H1 (cell line): ENCODE data around the gene KLF7. TPM values are rescaled to one million over a fixed set of nuclear protein-coding genes. Genes with fewer than 3 reads are reported as not detected.
A peak's percentile ranks its signal among the peaks of the same experiment; 100 is the strongest.

ENCODE experiments used
- CTCF ChIA-PET: fragments of 300-600 bp; sonication (Branson Sonifier 250); formaldehyde crosslinking; loops from one replicate; lab custom pipeline; 2021; ENCODE audit not compliant: partially characterized antibody; lab: Charles Lee
- POLR2A ChIA-PET: fragments of 300-600 bp; sonication (Branson Sonifier 250); formaldehyde crosslinking; loops from one replicate; lab custom pipeline; 2021; ENCODE audit warnings: inconsistent platforms; ENCODE audit not compliant: partially characterized antibody; lab: Charles Lee
- DNase-seq, 2 experiments: peaks; one replicate each; pipeline versions ENCODE4 v3.0.0 to v3.0.0-alpha.2; 2010 to 2022; ENCODE audit warnings: low spot score in 2 of 2, low read depth in 1 of 2, mixed read lengths in 1 of 2
- FAIRE-seq: peaks from 2 replicates; lab custom pipeline; 2011; peaks lifted over from hg19 to GRCh38; lab: Jason Lieb, UNC
- H2AFZ ChIP-seq: 2 replicates; pipeline ENCODE4 v1.8.1; 2012; ENCODE audit warnings: low read length, inconsistent platforms
- H2AK5ac ChIP-seq: 2 replicates; pipeline ENCODE4 v1.6.1; 2013; ENCODE audit warnings: low read depth, low read length
- H2BK120ac ChIP-seq: replicated peaks from 2 replicates; pipeline ENCODE3; 2013; ENCODE audit warnings: low read depth, low read length, inconsistent platforms
- H2BK12ac ChIP-seq: 2 replicates; pipeline ENCODE4 v1.6.1; 2013; ENCODE audit warnings: low read depth, low read length
- H2BK15ac ChIP-seq: 2 replicates; pipeline ENCODE4 v1.6.1; 2013; ENCODE audit warnings: low read length
- H2BK20ac ChIP-seq: 2 replicates; pipeline ENCODE4 v1.6.1; 2013; ENCODE audit warnings: low read length
- H2BK5ac ChIP-seq: 2 replicates; pipeline ENCODE4 v1.6.1; 2013; ENCODE audit warnings: low read depth, low read length
- H3K14ac ChIP-seq: 2 replicates; pipeline ENCODE4 v1.6.1; 2013; ENCODE audit warnings: inconsistent platforms; ENCODE audit not compliant: insufficient read length
- H3K18ac ChIP-seq: 2 replicates; pipeline ENCODE4 v1.6.1; 2013; ENCODE audit warnings: low read length; ENCODE audit errors: extremely low read depth
- H3K23ac ChIP-seq: 2 replicates; pipeline ENCODE4 v1.6.1; 2013; ENCODE audit warnings: inconsistent platforms; ENCODE audit not compliant: insufficient read length
- H3K23me2 ChIP-seq: 2 replicates; pipeline ENCODE4 v1.6.1; 2013; ENCODE audit warnings: low read depth, low read length
- H3K27ac ChIP-seq: 2 replicates; pipeline ENCODE4 v1.6.1; 2011; ENCODE audit warnings: low read depth, low read length, inconsistent platforms
- H3K27me3 ChIP-seq, 4 experiments: replicated peaks in 1 of 4; 1 replicate in 1 of 4; 2 replicates in 3 of 4; pipeline versions ENCODE4 v1.6.1 to v1.8.1; 2011 to 2013; ENCODE audit warnings: low read length in 3 of 4, mild to moderate bottlenecking in 3 of 4, inconsistent platforms in 2 of 4, mixed read lengths in 2 of 4, moderate library complexity in 1 of 4; ENCODE audit not compliant: control insufficient read depth in 3 of 4, insufficient read depth in 3 of 4; ENCODE audit errors: extremely low read depth in 1 of 4
- H3K36me3 ChIP-seq, 4 experiments: 2 replicates each; pipeline versions ENCODE4 v1.6.1 to v1.8.1; 2011 to 2013; ENCODE audit warnings: mild to moderate bottlenecking in 4 of 4, low read length in 3 of 4, moderate library complexity in 2 of 4, control low read depth in 1 of 4, inconsistent platforms in 1 of 4; ENCODE audit not compliant: insufficient read depth in 4 of 4, control insufficient read depth in 2 of 4
- H3K4ac ChIP-seq: replicated peaks from 2 replicates; pipeline ENCODE3; 2013; ENCODE audit warnings: low read length, low read depth, mixed read lengths, inconsistent platforms; ENCODE audit not compliant: insufficient read length
- H3K4me1 ChIP-seq, 4 experiments: replicated peaks in 1 of 4; 1 replicate in 1 of 4; 2 replicates in 3 of 4; pipeline versions ENCODE4 v1.6.1 to v1.8.1; 2011 to 2013; ENCODE audit warnings: low read length in 3 of 4, inconsistent platforms in 2 of 4, mixed read lengths in 1 of 4; ENCODE audit not compliant: insufficient read depth in 4 of 4, control insufficient read depth in 3 of 4
- H3K4me2 ChIP-seq, 2 experiments: 2 replicates each; pipeline versions ENCODE4 v1.6.1 to v1.8.1; 2011 to 2013; ENCODE audit warnings: low read depth in 2 of 2, low read length in 2 of 2, control low read depth in 1 of 2, inconsistent platforms in 1 of 2, mild to moderate bottlenecking in 1 of 2; ENCODE audit not compliant: insufficient read depth in 1 of 2
- H3K4me3 ChIP-seq, 4 experiments: fragments of 200-600, 300-600 bp in 1 of 4; sonication (generic), shearing (Covaris generic), sonication (Bioruptor Twin) in 1 of 4; 2 replicates each; pipeline versions ENCODE4 v1.5.1 to v1.8.1; 2011 to 2016; ENCODE audit warnings: low read length in 4 of 4, low read depth in 3 of 4, control low read depth in 2 of 4, inconsistent platforms in 2 of 4, mild to moderate bottlenecking in 2 of 4, mixed read lengths in 1 of 4, moderate library complexity in 1 of 4; ENCODE audit not compliant: insufficient read depth in 2 of 4; ENCODE audit errors: extremely low read depth in 1 of 4
- H3K56ac ChIP-seq: replicated peaks from 2 replicates; pipeline ENCODE3; 2013; ENCODE audit warnings: low read depth, mild to moderate bottlenecking, mixed read lengths, low read length, inconsistent platforms; ENCODE audit not compliant: insufficient read length
- H3K79me1 ChIP-seq: 2 replicates; pipeline ENCODE4 v1.6.1; 2013; ENCODE audit warnings: low read depth, low read length, control low read depth
- H3K79me2 ChIP-seq, 2 experiments: 2 replicates each; pipeline versions ENCODE4 v1.6.1 to v1.8.1; 2012 to 2013; ENCODE audit warnings: low read length in 2 of 2, mild to moderate bottlenecking in 2 of 2, inconsistent platforms in 1 of 2; ENCODE audit not compliant: insufficient read depth in 2 of 2, control insufficient read depth in 1 of 2
- H3K9ac ChIP-seq, 4 experiments: replicated peaks in 1 of 4; 1 replicate in 1 of 4; 2 replicates in 3 of 4; pipeline versions ENCODE4 v1.6.1 to v1.8.1; 2011 to 2013; ENCODE audit warnings: low read depth in 3 of 4, low read length in 3 of 4, control low read depth in 2 of 4, mild to moderate bottlenecking in 2 of 4, moderate library complexity in 2 of 4, inconsistent platforms in 1 of 4; ENCODE audit errors: extremely low read depth in 1 of 4
- H3K9me3 ChIP-seq, 2 experiments: 2 replicates each; pipeline versions ENCODE4 v1.6.1 to v1.8.1; 2012 to 2013; ENCODE audit warnings: mild to moderate bottlenecking in 2 of 2, moderate library complexity in 2 of 2, control low read depth in 1 of 2, inconsistent platforms in 1 of 2, low read depth in 1 of 2, low read length in 1 of 2, mixed read lengths in 1 of 2; ENCODE audit not compliant: insufficient read depth in 2 of 2
- H4K20me1 ChIP-seq, 2 experiments: replicated peaks in 1 of 2; 2 replicates each; pipeline versions ENCODE3 to v1.8.1; 2011 to 2013; ENCODE audit warnings: inconsistent platforms in 2 of 2, low read length in 2 of 2, mild to moderate bottlenecking in 1 of 2; ENCODE audit not compliant: insufficient read depth in 2 of 2, control insufficient read depth in 1 of 2
- H4K5ac ChIP-seq: 2 replicates; pipeline ENCODE4 v1.6.1; 2013; ENCODE audit warnings: low read length, low read depth, mixed read lengths, inconsistent platforms; ENCODE audit not compliant: insufficient read length
- H4K8ac ChIP-seq: 2 replicates; pipeline ENCODE4 v1.8.0; 2013; ENCODE audit warnings: mild to moderate bottlenecking, moderate library complexity, low read length, inconsistent platforms; ENCODE audit not compliant: insufficient read depth; ENCODE audit errors: extremely low read depth
- H4K91ac ChIP-seq: replicated peaks from 2 replicates; pipeline ENCODE3; 2013; ENCODE audit warnings: low read length, mixed read lengths, inconsistent platforms; ENCODE audit not compliant: insufficient read length
- BCL11A ChIP-seq, 2 experiments: IDR thresholded peaks; one replicate each; pipeline ENCODE4 v1.6.1; 2011; ENCODE audit warnings: low read depth in 2 of 2, low read length in 2 of 2, mild to moderate bottlenecking in 2 of 2
- CBX5 ChIP-seq: fragments of 300-800, 300-1000 bp; sonication (generic); IDR thresholded peaks from 2 replicates; pipeline ENCODE4 v1.7.1; 2016; ENCODE audit warnings: antibody characterized with exemption, low read length, low read depth
- CHD2 ChIP-seq: IDR thresholded peaks from 2 replicates; pipeline ENCODE4 v1.6.1; 2012; ENCODE audit warnings: low read length, improper control_type of control experiment
- EGR1 ChIP-seq: IDR thresholded peaks from 2 replicates; pipeline ENCODE4 v1.6.1; 2011; ENCODE audit warnings: low read depth, low read length, borderline replicate concordance
- HDAC6 ChIP-seq: IDR thresholded peaks from one replicate; pipeline ENCODE4 v1.7.1; 2012; ENCODE audit warnings: low read depth, mild to moderate bottlenecking, inconsistent platforms, low read length, moderate library complexity
- JUND ChIP-seq: IDR thresholded peaks from 2 replicates; pipeline ENCODE4 v1.6.1; 2011; ENCODE audit warnings: mild to moderate bottlenecking, improper control_type of control experiment, low read length
- MAX ChIP-seq: IDR thresholded peaks from 2 replicates; pipeline ENCODE4 v1.6.1; 2012; ENCODE audit warnings: inconsistent platforms
- NANOG ChIP-seq: IDR thresholded peaks from 2 replicates; pipeline ENCODE4 v1.6.1; 2011; ENCODE audit warnings: low read length, low read depth, mild to moderate bottlenecking, inconsistent platforms; ENCODE audit not compliant: insufficient read depth, poor library complexity, severe bottlenecking
- POLR2AphosphoS5 ChIP-seq: IDR thresholded peaks from 2 replicates; pipeline ENCODE4 v1.6.1; 2011; ENCODE audit warnings: low read depth, low read length
- RAD21 ChIP-seq, 2 experiments: IDR thresholded peaks in 1 of 2; conservative IDR thresholded peaks in 1 of 2; 2 replicates each; pipeline ENCODE4 v1.6.1; 2011; ENCODE audit warnings: low read depth in 2 of 2, low read length in 2 of 2, improper control_type of control experiment in 1 of 2, inconsistent platforms in 1 of 2, mild to moderate bottlenecking in 1 of 2, moderate library complexity in 1 of 2
- TCF12 ChIP-seq: IDR thresholded peaks from 2 replicates; pipeline ENCODE4 v1.6.1; 2011; ENCODE audit warnings: low read depth, mild to moderate bottlenecking, low read length
- WGBS, 2 experiments: shearing (Covaris generic) in 1 of 2; methylation state at CpG; one replicate each; pipeline versions ENCODE4 v1.1.6 to v1.1.7; 2013 to 2015; ENCODE audit warnings: low lambda C conversion rate in 2 of 2, mixed read lengths in 2 of 2, inconsistent platforms in 1 of 2, low coverage in 1 of 2, missing lambda C conversion rate in 1 of 2; ENCODE audit not compliant: insufficient replicate concordance in 2 of 2, insufficient coverage in 1 of 2, insufficient read length in 1 of 2; ENCODE audit errors: extremely low coverage in 1 of 2, missing lambda C conversion rate in 1 of 2; 5-methylcytosine and 5-hydroxymethylcytosine counted together
- polyA plus RNA-seq, 7 experiments: library from polyadenylated mRNA; depleted of rRNA in 3 of 7; stranded (reverse) in 5 of 7; unstranded in 2 of 7; fragments of >200 nt in 5 of 7; fragments of 200-250 nt in 2 of 7; gene quantifications; 1 replicate in 5 of 7; 2 replicates in 1 of 7; 4 replicates in 1 of 7; pipeline versions ENCODE4 v1.2.1 to v1.2.3, GENCODE V29; 2011 to 2013; ENCODE audit warnings: missing spikeins in 2 of 7, mixed read lengths in 2 of 7
- total RNA-seq: library from RNA; stranded (reverse); fragmentation: NEBNext Ultra II Directional; extraction: Animal tissue kit (Norgen Biotek cat#: 25700); gene quantifications from 2 replicates; pipeline ENCODE4 v1.2.1, GENCODE V29; 2021

Gene KLF7
- total and polyA plus RNA-seq, 2 of the 8 experiments (the other 6 are each of a cell fraction or from before 2014, with no cell fraction given): 9.6 to 23.3 TPM

- DNase-seq (no peak), FAIRE-seq (no peak)
- Histone ChIP-seq H2AK5ac (peak overlapping the region; percentile 8; the same call in 1 of the 2 replicates), H3K27ac (no peak overlapping the region), H2BK12ac (peak overlapping the region; percentile 86; the same call in 1 of the 2 replicates), H3K4ac (no peak overlapping the region), H2BK120ac (no peak overlapping the region), H3K4me3 (no peak overlapping the region), H2BK5ac (no peak overlapping the region), H3K4me2 (no peak overlapping the region), H4K5ac (no peak overlapping the region), H4K20me1 (no peaks in the 10 kb centered on the region), H3K18ac (no peak overlapping the region; the same call in 1 of the 2 replicates), H3K23ac (no peak overlapping the region), H3K79me1 (no peaks in the 10 kb centered on the region), H4K91ac (peak overlapping the region; percentile 0), H3K14ac (no peak overlapping the region), H3K79me2 (no peaks in the 10 kb centered on the region), H2AFZ (no peak overlapping the region), H4K8ac (no peak overlapping the region), H3K9me3 (no peaks in the 10 kb centered on the region), H2BK15ac (no peak overlapping the region), H3K9ac (no peak overlapping the region), H3K36me3 (no peaks in the 10 kb centered on the region), H3K56ac (no peak overlapping the region), H2BK20ac (peak overlapping the region; percentile 69; the same call in 1 of the 2 replicates), H3K27me3 (no peaks in the 10 kb centered on the region), H3K23me2 (no peaks in the 10 kb centered on the region), H3K4me1 (peaks cover 4 to 20% (median 8%) of the 10 kb centered on the region in 4 experiments; a peak in 5 of 7 replicates)
- WGBS, 2 experiments: 94% methylated on average over 4 of the region's 4 CpGs; no CpG with 5 or more reads in 1 of the 2 experiments
- no peak for TF ChIP-seq BCL11A (IDR thresholded peaks at IDR 0.05; ENCODE audit: low read depth in 2 of 2, low read length in 2 of 2)
- TF ChIP-seq POLR2AphosphoS5: no peak
- no peak for TF ChIP-seq MAX
- TF ChIP-seq CHD2: no peak
- TF ChIP-seq RAD21 (IDR thresholded peaks at IDR 0.05 in 1 of 2, conservative IDR thresholded peaks at IDR 0.05 in 1 of 2; ENCODE audit: low read depth in 2 of 2, low read length in 2 of 2): no peak
- TF ChIP-seq EGR1: no peak
- no peak for TF ChIP-seq TCF12
- TF ChIP-seq HDAC6: no peak
- no peak for TF ChIP-seq CBX5
- no peak for TF ChIP-seq JUND
- no peak for TF ChIP-seq NANOG
- CTCF ChIA-PET: interaction anchor here (1.4 kb wide), 1 partner anchor 30 kb away, joined by 3 read pairs; no protein-coding TSS in a partner anchor
- POLR2A ChIA-PET: interaction anchor here (0.8 to 1.4 kb wide), 3 partner anchors 22 to 238 kb away, joined by 3 to 5 read pairs (median 3); no protein-coding TSS in a partner anchor
These were observed 126.5 kb downstream of the KLF7 start for GRCh38 chr2:207039225-207039624.
